ENCODE measurements around the gene MRGPRG.

Gene MRGPRG

DNA sequence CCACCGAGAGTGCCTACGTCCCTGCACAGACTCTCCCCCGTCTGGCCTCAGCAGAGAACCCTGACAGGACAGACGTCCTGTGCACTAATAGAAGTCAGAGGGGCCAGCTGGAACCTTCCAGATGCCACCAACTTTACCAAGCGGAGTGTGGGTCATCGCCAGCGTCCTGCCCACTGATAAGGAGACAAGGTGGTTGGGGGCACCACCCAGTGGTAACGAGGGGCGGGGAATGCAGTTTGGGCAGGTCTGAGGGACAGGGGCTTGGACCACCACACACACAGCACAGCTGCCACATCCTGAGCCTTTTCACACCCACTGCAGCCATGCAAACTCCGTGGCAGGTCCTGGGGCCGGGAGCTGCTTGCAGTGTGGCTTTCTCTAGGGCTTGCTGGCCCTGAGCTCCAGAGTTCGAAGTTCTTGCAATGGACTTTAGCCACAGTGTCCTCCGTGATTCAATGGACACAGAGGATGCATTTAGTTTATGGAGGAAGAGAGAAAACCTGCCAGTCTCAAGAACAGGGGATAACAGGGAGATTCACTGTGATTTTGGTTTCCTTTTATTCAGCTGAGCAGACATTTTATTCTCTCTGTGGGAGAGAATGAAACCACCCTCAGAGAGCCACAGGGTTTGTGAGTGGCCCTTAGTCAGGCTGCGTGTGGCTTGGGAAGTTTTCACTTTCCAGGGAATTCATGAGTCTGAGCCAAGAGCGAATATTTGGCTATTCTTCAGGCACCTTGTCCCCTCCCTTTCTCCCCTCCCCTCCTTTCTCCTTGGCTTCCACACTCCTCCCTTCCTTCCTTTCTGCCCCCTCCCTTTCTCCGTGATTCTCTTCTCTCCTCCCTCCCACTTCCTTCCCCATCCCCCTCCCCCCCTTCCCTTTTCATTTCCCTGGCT lies 13.1 kb downstream of the MRGPRG start:
- H4K20me1 ChIP-seq (ENCODE audit: low read depth, low read length): no peaks in the 10 kb centered on the region
- H3K9ac ChIP-seq (ENCODE audit: low read length): no peak overlapping the region
- H3K36me3 ChIP-seq (ENCODE audit: low read length): no peaks in the 10 kb centered on the region

GRCh38 chr11:3204141-3205015 lies 14.2 kb downstream of the MRGPRG start:
- no peaks in the 10 kb centered on the region; the same call in 1 of the 2 replicates for H3K27me3 ChIP-seq (ENCODE audit: low read length)
- H4K20me1 ChIP-seq (ENCODE audit: low read depth, low read length): no peaks in the 10 kb centered on the region
- H3K27ac ChIP-seq (ENCODE audit: low read depth, low read length): no peak overlapping the region
- no peaks in the 10 kb centered on the region for H3K9me2 ChIP-seq (replicated peaks; ENCODE audit: insufficient read depth, low read length)
- TF ChIP-seq, protein P1, sequence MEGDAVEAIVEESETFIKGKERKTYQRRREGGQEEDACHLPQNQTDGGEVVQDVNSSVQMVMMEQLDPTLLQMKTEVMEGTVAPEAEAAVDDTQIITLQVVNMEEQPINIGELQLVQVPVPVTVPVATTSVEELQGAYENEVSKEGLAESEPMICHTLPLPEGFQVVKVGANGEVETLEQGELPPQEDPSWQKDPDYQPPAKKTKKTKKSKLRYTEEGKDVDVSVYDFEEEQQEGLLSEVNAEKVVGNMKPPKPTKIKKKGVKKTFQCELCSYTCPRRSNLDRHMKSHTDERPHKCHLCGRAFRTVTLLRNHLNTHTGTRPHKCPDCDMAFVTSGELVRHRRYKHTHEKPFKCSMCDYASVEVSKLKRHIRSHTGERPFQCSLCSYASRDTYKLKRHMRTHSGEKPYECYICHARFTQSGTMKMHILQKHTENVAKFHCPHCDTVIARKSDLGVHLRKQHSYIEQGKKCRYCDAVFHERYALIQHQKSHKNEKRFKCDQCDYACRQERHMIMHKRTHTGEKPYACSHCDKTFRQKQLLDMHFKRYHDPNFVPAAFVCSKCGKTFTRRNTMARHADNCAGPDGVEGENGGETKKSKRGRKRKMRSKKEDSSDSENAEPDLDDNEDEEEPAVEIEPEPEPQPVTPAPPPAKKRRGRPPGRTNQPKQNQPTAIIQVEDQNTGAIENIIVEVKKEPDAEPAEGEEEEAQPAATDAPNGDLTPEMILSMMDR (IDR thresholded peaks at IDR 0.05; ENCODE audit: insufficient read depth, low read length, poor library complexity, severe bottlenecking): no peak
- TF ChIP-seq EZH2phosphoT487 (conservative IDR thresholded peaks at IDR 0.05; ENCODE audit: low read length): no peak
- H3K9me3 ChIP-seq (ENCODE audit: insufficient read depth, low read length): no peaks in the 10 kb centered on the region
- no peaks in the 10 kb centered on the region for H3K36me3 ChIP-seq (ENCODE audit: low read length)
- H3K4me2 ChIP-seq (ENCODE audit: low read depth, low read length, poor library complexity, severe bottlenecking): no peak overlapping the region
- H3F3A ChIP-seq (ENCODE audit: insufficient read depth): no peaks in the 10 kb centered on the region
- H3K9ac ChIP-seq (ENCODE audit: low read length): no peak overlapping the region
- no peak overlapping the region for H3K4me3 ChIP-seq (ENCODE audit: insufficient read depth, low read length, poor library complexity, severe bottlenecking)
- H2AFZ ChIP-seq (ENCODE audit: low read depth, low read length, severe bottlenecking): no peak overlapping the region
- H3K79me2 ChIP-seq (ENCODE audit: insufficient read depth, low read length): no peaks in the 10 kb centered on the region

More for the DNA sequence above, 13.1 kb downstream of the MRGPRG start:
- no peak overlapping the region for H2AFZ ChIP-seq (ENCODE audit: low read depth, low read length, severe bottlenecking)
- H3K27ac ChIP-seq (ENCODE audit: low read depth, low read length): no peak overlapping the region
- no peaks in the 10 kb centered on the region for H3F3A ChIP-seq (ENCODE audit: insufficient read depth)
- H3K27me3 ChIP-seq (ENCODE audit: low read length): no peaks in the 10 kb centered on the region; the same call in 1 of the 2 replicates
- H3K4me2 ChIP-seq (ENCODE audit: low read depth, low read length, poor library complexity, severe bottlenecking): no peak overlapping the region
- TF ChIP-seq, protein P1 (IDR thresholded peaks at IDR 0.05; ENCODE audit: insufficient read depth, low read length, poor library complexity, severe bottlenecking): no peak
- no peak for TF ChIP-seq EZH2phosphoT487 (conservative IDR thresholded peaks at IDR 0.05; ENCODE audit: low read length)
- H3K79me2 ChIP-seq (ENCODE audit: insufficient read depth, low read length): no peaks in the 10 kb centered on the region
- no peaks in the 10 kb centered on the region for H3K9me3 ChIP-seq (ENCODE audit: insufficient read depth, low read length)
- no peak overlapping the region for H3K4me3 ChIP-seq (ENCODE audit: insufficient read depth, low read length, poor library complexity, severe bottlenecking)
- no peaks in the 10 kb centered on the region for H3K9me2 ChIP-seq (replicated peaks; ENCODE audit: insufficient read depth, low read length)

GRCh38 chr11:3203221-3204043 lies 15.2 kb downstream of the MRGPRG start:
- Histone ChIP-seq H3K9ac (ENCODE audit: low read length) (no peak overlapping the region), H3K79me2 (ENCODE audit: insufficient read depth, low read length) (no peaks in the 10 kb centered on the region)

More at GRCh38 chr11:3203221-3204043, 15.2 kb downstream of the MRGPRG start:
- Histone ChIP-seq H3K36me3 (ENCODE audit: low read length) (no peaks in the 10 kb centered on the region), H3F3A (ENCODE audit: insufficient read depth) (no peaks in the 10 kb centered on the region), H3K9me2 (replicated peaks; ENCODE audit: insufficient read depth, low read length) (no peaks in the 10 kb centered on the region), H3K27me3 (ENCODE audit: low read length) (no peaks in the 10 kb centered on the region; the same call in 1 of the 2 replicates), H3K4me3 (ENCODE audit: insufficient read depth, low read length, poor library complexity, severe bottlenecking) (no peak overlapping the region), H4K20me1 (ENCODE audit: low read depth, low read length) (no peaks in the 10 kb centered on the region), H3K27ac (ENCODE audit: low read depth, low read length) (no peak overlapping the region), H3K4me2 (ENCODE audit: low read depth, low read length, poor library complexity, severe bottlenecking) (no peak overlapping the region), H3K9me3 (ENCODE audit: insufficient read depth, low read length) (no peaks in the 10 kb centered on the region), H2AFZ (ENCODE audit: low read depth, low read length, severe bottlenecking) (no peak overlapping the region)
- no peak for TF ChIP-seq EZH2phosphoT487 (conservative IDR thresholded peaks at IDR 0.05; ENCODE audit: low read length)
- TF ChIP-seq, protein P1 (IDR thresholded peaks at IDR 0.05; ENCODE audit: insufficient read depth, low read length, poor library complexity, severe bottlenecking): no peak

All from SU-DHL-6 (cell line).